ENCODE results near the gene LRRC8C. TPM values are rescaled to one million over a fixed set of nuclear protein-coding genes. Genes with fewer than 3 reads are reported as not detected.

Gene LRRC8C
- 1 to 10 TPM; 2.5 to 5.5 TPM for total RNA-seq
- polyA plus RNA-seq (2013, experiment 1 of 2): 1.9 TPM
- 1.9 TPM for polyA plus RNA-seq (2013, experiment 2 of 2)
- long read RNA-seq, experiment 1, full-length matches to known transcripts: 1 of 2 reads
- long read RNA-seq, experiment 1, partial matches to known transcripts: 0 of 2 reads
- long read RNA-seq, experiment 1, other reads (novel, unspliced or antisense): 1 of 2 reads
- long read RNA-seq, experiment 2, full-length matches to known transcripts: 7 of 7 reads
- long read RNA-seq, experiment 2, partial matches to known transcripts: 0 of 7 reads
- long read RNA-seq, experiment 2, other reads (novel, unspliced or antisense): 0 of 7 reads
- long read RNA-seq, experiment 3, full-length matches to known transcripts: 1 of 1 reads
- long read RNA-seq, experiment 3, partial matches to known transcripts: 0 of 1 reads
- long read RNA-seq, experiment 3, other reads (novel, unspliced or antisense): 0 of 1 reads
- long read RNA-seq, experiment 4: 0 reads

GRCh38 chr1:89632657-89633247, at the start of gene LRRC8C:
TSS of gene LRRC8C (plus strand) at chr1:89633120. CDS start at chr1:89686474, 53,354 bp downstream.
- 0% methylated on average over 76 of the region's 76 CpGs; no CpG with 5 or more reads in 1 of the 2 experiments for WGBS, 2 experiments (ENCODE audit: insufficient coverage in 1 of 2, insufficient read length in 1 of 2)
- H3K9me3 Mint-ChIP-seq: no peaks in the 10 kb centered on the region
- H3K4me3 Mint-ChIP-seq: peak within 1 kb of the TSS; percentile 78
- Histone ChIP-seq H3K27me3 (ENCODE audit: control insufficient read depth, insufficient read depth, low read length, poor library complexity, severe bottlenecking) (peaks cover 52% of the 10 kb centered on the region), H3K4me3 (ENCODE audit: low read length) (peak within 1 kb of the TSS; percentile 80), H3K4me1 (ENCODE audit: control insufficient read depth, insufficient read depth, low read length) (no peaks in the 10 kb centered on the region), H3K36me3 (ENCODE audit: control insufficient read depth, insufficient read depth, low read length) (no peaks in the 10 kb centered on the region), H3K27ac (ENCODE audit: low read depth, low read length) (no peak within 1 kb of the TSS), H3K9me3 (ENCODE audit: control insufficient read depth, low read length) (no peaks in the 10 kb centered on the region), H3K9ac (ENCODE audit: extremely low read depth, low read length, poor library complexity, severe bottlenecking) (peak within 1 kb of the TSS; percentile 38)
- H3K4me1 Mint-ChIP-seq: peaks cover 10% of the 10 kb centered on the region
- peaks cover 54% of the 10 kb centered on the region for H3K27me3 Mint-ChIP-seq (ENCODE audit: insufficient read depth)
- DNase-seq: peak; percentile 90
- TF ChIP-seq CTCF (conservative IDR thresholded peaks at IDR 0.05): peak; percentile 66
- no peaks in the 10 kb centered on the region for H3K36me3 Mint-ChIP-seq (ENCODE audit: low read depth)
- H3K27ac Mint-ChIP-seq: peak within 1 kb of the TSS; percentile 84

GRCh38 chr1:89584211-89584610, 48.7 kb upstream of the LRRC8C start:
- DNase-seq: no peak
- no peak overlapping the region for H3K27ac ChIP-seq (ENCODE audit: low read depth, low read length)
- H3K36me3 ChIP-seq (ENCODE audit: control insufficient read depth, insufficient read depth, low read length): peaks cover 77% of the 10 kb centered on the region
- no peaks in the 10 kb centered on the region for H3K4me1 ChIP-seq (ENCODE audit: control insufficient read depth, insufficient read depth, low read length)
- no peak overlapping the region for H3K4me3 ChIP-seq (ENCODE audit: low read length)
- Mint-ChIP-seq H3K4me1 (peaks cover 8% of the 10 kb centered on the region), H3K36me3 (ENCODE audit: low read depth) (peaks cover 67% of the 10 kb centered on the region), H3K9me3 (no peaks in the 10 kb centered on the region), H3K27ac (no peak overlapping the region), H3K27me3 (ENCODE audit: insufficient read depth) (no peaks in the 10 kb centered on the region), H3K4me3 (no peak overlapping the region)
- TF ChIP-seq CTCF (conservative IDR thresholded peaks at IDR 0.05): no peak
- no peaks in the 10 kb centered on the region for H3K27me3 ChIP-seq (ENCODE audit: control insufficient read depth, insufficient read depth, low read length, poor library complexity, severe bottlenecking)
- H3K9me3 ChIP-seq (ENCODE audit: control insufficient read depth, low read length): no peaks in the 10 kb centered on the region
- no peak overlapping the region for H3K9ac ChIP-seq (ENCODE audit: extremely low read depth, low read length, poor library complexity, severe bottlenecking)
- 95 to 100% methylated on average over 2 of the region's 2 CpGs for WGBS, 2 experiments (ENCODE audit: insufficient coverage in 1 of 2, insufficient read length in 1 of 2)

- Mint-ChIP-seq H3K4me3 (no peak overlapping the region), H3K27ac (no peak overlapping the region), H3K36me3 (ENCODE audit: low read depth) (peaks cover 63% of the 10 kb centered on the region), H3K27me3 (ENCODE audit: insufficient read depth) (no peaks in the 10 kb centered on the region), H3K9me3 (no peaks in the 10 kb centered on the region), H3K4me1 (peaks cover 6% of the 10 kb centered on the region)
- TF ChIP-seq CTCF (conservative IDR thresholded peaks at IDR 0.05): no peak
- H3K4me3 ChIP-seq (ENCODE audit: low read length): no peak overlapping the region
- no peaks in the 10 kb centered on the region for H3K4me1 ChIP-seq (ENCODE audit: control insufficient read depth, insufficient read depth, low read length)
- 91 to 93% methylated on average over 2 to 3 of the region's 3 CpGs for WGBS, 2 experiments (ENCODE audit: insufficient coverage in 1 of 2, insufficient read length in 1 of 2)
- H3K36me3 ChIP-seq (ENCODE audit: control insufficient read depth, insufficient read depth, low read length): peaks cover 76% of the 10 kb centered on the region
- H3K9ac ChIP-seq (ENCODE audit: extremely low read depth, low read length, poor library complexity, severe bottlenecking): no peak overlapping the region
- no peaks in the 10 kb centered on the region for H3K27me3 ChIP-seq (ENCODE audit: control insufficient read depth, insufficient read depth, low read length, poor library complexity, severe bottlenecking)
- DNase-seq: no peak
- H3K27ac ChIP-seq (ENCODE audit: low read depth, low read length): no peak overlapping the region
- no peaks in the 10 kb centered on the region for H3K9me3 ChIP-seq (ENCODE audit: control insufficient read depth, low read length)
Measured at GRCh38 chr1:89584781-89585180, 48.1 kb upstream of the LRRC8C start.
